ENCODE results near the gene PPM1F.

- TF ChIP-seq CTCF (IDR thresholded peaks at IDR 0.05 in 2 of 3, conservative IDR thresholded peaks at IDR 0.05 in 1 of 3; ENCODE audit: control insufficient read depth in 2 of 3, extremely low read depth in 1 of 3, insufficient read depth in 1 of 3, low read depth in 3 of 3, low read length in 3 of 3) (peak in 2 of 3 experiments; percentile 5 to 8; a peak in 2 of 6 replicates), ZNF274 (IDR thresholded peaks at IDR 0.05; ENCODE audit: insufficient read depth, insufficient read length) (no peak), SUZ12 (IDR thresholded peaks at IDR 0.05; ENCODE audit: unreplicated experiment) (no peak), JUND (IDR thresholded peaks at IDR 0.05; ENCODE audit: low read depth, low read length) (no peak), RAD21 (IDR thresholded peaks at IDR 0.05; ENCODE audit: insufficient read depth, low read depth, low read length) (peak; percentile 12; the same call in 1 of the 2 replicates), TAF1 (IDR thresholded peaks at IDR 0.05; ENCODE audit: borderline replicate concordance, low read depth, low read length) (no peak), POLR2A (IDR thresholded peaks at IDR 0.05; ENCODE audit: low read depth, low read length) (no peak), SMAD1 (IDR thresholded peaks at IDR 0.05; ENCODE audit: low read depth, partially characterized antibody) (no peak), SMARCA5 (IDR thresholded peaks at IDR 0.05) (no peak), USF2 (IDR thresholded peaks at IDR 0.05; ENCODE audit: borderline replicate concordance, low read depth, low read length) (no peak), EP300 (IDR thresholded peaks at IDR 0.05; ENCODE audit: borderline replicate concordance in 1 of 2, control insufficient read depth in 1 of 2, low read depth in 2 of 2, low read length in 2 of 2) (no peak), HDAC6 (IDR thresholded peaks at IDR 0.05; ENCODE audit: unreplicated experiment) (no peak), MTA3 (IDR thresholded peaks at IDR 0.05; ENCODE audit: borderline replicate concordance, low read length) (no peak)
Observed at GRCh38 chr22:21902296-21903087, 50.2 kb downstream of the PPM1F start.

All from GM12878 (cell line).